HEK293 (cell line): ENCODE measurements around the gene CACNA1B.

Experiments
- CTCF ChIA-PET: fragments of 350-600 bp; formaldehyde crosslinking; extraction: SDS; loops from one replicate; lab custom pipeline; 2021; ENCODE audit warnings: antibody characterized with exemption; lab: Yijun Ruan, JAX
- POLR2A ChIA-PET: fragments of 300-600 bp; formaldehyde crosslinking; extraction: SDS; loops from one replicate; lab custom pipeline; 2020; ENCODE audit warnings: antibody characterized with exemption, inconsistent platforms; lab: Yijun Ruan, JAX
- H3K27ac ChIP-seq: fragments of 200-500 bp; sonication (Bioruptor generic); 2 replicates; pipeline ENCODE4 v1.5.1; 2014; ENCODE audit warnings: low read depth, low read length, control low read depth, inconsistent platforms; ENCODE audit errors: extremely low read depth
- H3K36me3 ChIP-seq, 2 experiments: fragments of 200-500 bp in 1 of 2; sonication (Bioruptor generic) in 1 of 2; 1 replicate in 1 of 2; 2 replicates in 1 of 2; pipeline ENCODE4 v1.5.1; 2014 to 2017; ENCODE audit warnings: inconsistent platforms in 2 of 2, low read length in 2 of 2; ENCODE audit not compliant: control insufficient read depth in 2 of 2, insufficient read depth in 1 of 2
- H3K4me1 ChIP-seq: fragments of 200-500 bp; sonication (Bioruptor generic); 2 replicates; pipeline ENCODE4 v1.5.1; 2014; ENCODE audit warnings: mild to moderate bottlenecking, low read length, inconsistent platforms; ENCODE audit not compliant: control insufficient read depth, insufficient read depth
- H3K4me3 ChIP-seq: 2 replicates; pipeline ENCODE4 v1.5.1; 2011; ENCODE audit warnings: low read depth, mild to moderate bottlenecking, control low read depth, low read length, moderate library complexity
- H3K9me3 ChIP-seq: fragments of 200-500 bp; sonication (Bioruptor generic); 2 replicates; pipeline ENCODE4 v1.5.1; 2014; ENCODE audit warnings: low read depth, low read length, inconsistent platforms; ENCODE audit not compliant: control insufficient read depth, insufficient read depth
- AEBP2 ChIP-seq: fragments of 450-650 bp; formaldehyde crosslinking; IDR thresholded peaks from 2 replicates; pipeline ENCODE4 v1.5.1; 2016; ENCODE audit warnings: missing biosample characterization, missing genetic modification characterization, borderline replicate concordance
- GLIS1 ChIP-seq: fragments of 450-650 bp; formaldehyde crosslinking; IDR thresholded peaks from 2 replicates; pipeline ENCODE4 v1.5.1; 2016; ENCODE audit warnings: missing biosample characterization, missing genetic modification characterization
- KLF8 ChIP-seq: fragments of 450-650 bp; formaldehyde crosslinking; IDR thresholded peaks from 2 replicates; pipeline ENCODE4 v1.5.1; 2016; ENCODE audit warnings: missing biosample characterization, missing genetic modification characterization
- MYNN ChIP-seq: fragments of 450-650 bp; formaldehyde crosslinking; IDR thresholded peaks from 2 replicates; pipeline ENCODE4 v1.5.1; 2016; ENCODE audit warnings: missing biosample characterization, missing genetic modification characterization, borderline replicate concordance
- TCF7L2 ChIP-seq: IDR thresholded peaks from 2 replicates; pipeline ENCODE4 v1.6.1; 2011; ENCODE audit warnings: low read depth, mild to moderate bottlenecking, inconsistent platforms, low read length, moderate library complexity, borderline replicate concordance
- ZBTB1 ChIP-seq: fragments of 450-650 bp; formaldehyde crosslinking; IDR thresholded peaks from 2 replicates; pipeline ENCODE4 v1.5.1; 2016; ENCODE audit warnings: missing biosample characterization, missing genetic modification characterization
- ZNF112 ChIP-seq: fragments of 450-650 bp; formaldehyde crosslinking; IDR thresholded peaks from 2 replicates; pipeline ENCODE4 v1.5.0; 2017; ENCODE audit warnings: missing biosample characterization, missing genetic modification characterization
- ZNF140 ChIP-seq: fragments of 450-650 bp; formaldehyde crosslinking; IDR thresholded peaks from 2 replicates; pipeline ENCODE4 v1.5.1; 2016; ENCODE audit warnings: missing biosample characterization, missing genetic modification characterization
- ZNF19 ChIP-seq: fragments of 450-650 bp; formaldehyde crosslinking; IDR thresholded peaks from 2 replicates; pipeline ENCODE4; 2016; ENCODE audit warnings: missing biosample characterization, missing genetic modification characterization, low read depth
- ZNF202 ChIP-seq: fragments of 450-650 bp; formaldehyde crosslinking; IDR thresholded peaks from 2 replicates; pipeline ENCODE4 v1.5.1; 2016; ENCODE audit warnings: missing biosample characterization, missing genetic modification characterization, borderline replicate concordance
- ZNF211 ChIP-seq: fragments of 450-650 bp; formaldehyde crosslinking; IDR thresholded peaks from 2 replicates; pipeline ENCODE4 v1.5.1; 2016; ENCODE audit warnings: low read depth, missing biosample characterization, missing genetic modification characterization
- ZNF266 ChIP-seq: fragments of 450-650 bp; formaldehyde crosslinking; IDR thresholded peaks from 2 replicates; pipeline ENCODE4 v1.5.1; 2016; ENCODE audit warnings: missing biosample characterization, missing genetic modification characterization, low read depth
- ZNF274 ChIP-seq, 2 experiments: fragments of 200-500 bp in 1 of 2; fragments of 450-650 bp in 1 of 2; sonication (Bioruptor generic) in 1 of 2; formaldehyde crosslinking in 1 of 2; IDR thresholded peaks; 2 replicates each; pipeline versions ENCODE4 v1.5.1 to v1.6.1; 2014 to 2016; ENCODE audit warnings: borderline replicate concordance in 1 of 2, inconsistent platforms in 1 of 2, low read length in 1 of 2, missing biosample characterization in 1 of 2, missing genetic modification characterization in 1 of 2
- ZNF394 ChIP-seq: fragments of 450-650 bp; formaldehyde crosslinking; IDR thresholded peaks from 2 replicates; pipeline ENCODE4 v1.5.1; 2016; ENCODE audit warnings: missing biosample characterization, missing genetic modification characterization, mild to moderate bottlenecking, moderate library complexity, borderline replicate concordance
- ZNF404 ChIP-seq: fragments of 450-650 bp; formaldehyde crosslinking; IDR thresholded peaks from 2 replicates; pipeline ENCODE4 v1.5.1; 2017; ENCODE audit warnings: missing biosample characterization, missing genetic modification characterization
- ZNF433 ChIP-seq: fragments of 450-650 bp; formaldehyde crosslinking; IDR thresholded peaks from 2 replicates; pipeline ENCODE4 v1.5.1; 2016; ENCODE audit warnings: missing biosample characterization, missing genetic modification characterization, low read depth
- ZNF529 ChIP-seq: fragments of 450-650 bp; formaldehyde crosslinking; IDR thresholded peaks from 2 replicates; pipeline ENCODE4 v1.5.1; 2017; ENCODE audit warnings: missing genetic modification characterization, missing biosample characterization; ENCODE audit not compliant: insufficient replicate concordance
- ZNF530 ChIP-seq: fragments of 450-650 bp; formaldehyde crosslinking; IDR thresholded peaks from 2 replicates; pipeline ENCODE4 v1.5.1; 2016; ENCODE audit warnings: low read depth, missing biosample characterization, missing genetic modification characterization
- ZNF544 ChIP-seq: fragments of 450-650 bp; formaldehyde crosslinking; IDR thresholded peaks from 2 replicates; pipeline ENCODE4 v1.5.0; 2017; ENCODE audit warnings: missing biosample characterization, missing genetic modification characterization
- ZNF558 ChIP-seq: fragments of 450-650 bp; formaldehyde crosslinking; IDR thresholded peaks from 2 replicates; pipeline ENCODE4 v1.5.1; 2016; ENCODE audit warnings: missing biosample characterization, missing genetic modification characterization
- ZNF580 ChIP-seq: fragments of 450-650 bp; formaldehyde crosslinking; IDR thresholded peaks from 2 replicates; pipeline ENCODE4 v1.5.1; 2016; ENCODE audit warnings: missing biosample characterization, missing genetic modification characterization
- ZNF623 ChIP-seq: fragments of 450-650 bp; formaldehyde crosslinking; IDR thresholded peaks from 2 replicates; pipeline ENCODE4 v1.5.1; 2016; ENCODE audit warnings: missing biosample characterization, missing genetic modification characterization
- ZNF654 ChIP-seq: fragments of 450-650 bp; formaldehyde crosslinking; IDR thresholded peaks from 2 replicates; pipeline ENCODE4 v1.5.1; 2016; ENCODE audit warnings: low read depth, missing biosample characterization, missing genetic modification characterization
- ZNF768 ChIP-seq: fragments of 450-650 bp; formaldehyde crosslinking; IDR thresholded peaks from 2 replicates; pipeline ENCODE4 v1.5.1; 2018; ENCODE audit warnings: missing biosample characterization, mild to moderate bottlenecking, missing genetic modification characterization
- ZNF776 ChIP-seq: fragments of 450-650 bp; formaldehyde crosslinking; IDR thresholded peaks from 2 replicates; pipeline ENCODE4 v1.5.0; 2017; ENCODE audit warnings: missing biosample characterization, missing genetic modification characterization, borderline replicate concordance
- ZNF791 ChIP-seq: fragments of 450-650 bp; formaldehyde crosslinking; IDR thresholded peaks from 2 replicates; pipeline ENCODE4 v1.5.1; 2016; ENCODE audit warnings: missing biosample characterization, missing genetic modification characterization
- ZNF837 ChIP-seq: fragments of 450-650 bp; formaldehyde crosslinking; IDR thresholded peaks from 2 replicates; pipeline ENCODE4 v1.5.1; 2016; ENCODE audit warnings: missing biosample characterization, missing genetic modification characterization

The CACNA1B gene

GRCh38 chr9:138107039-138107438 is 229.5 kb downstream of the CACNA1B start (continued):
- TF ChIP-seq ZNF580 (tag by site-specific recombination) (peak; percentile 74), ZNF266 (tag by site-specific recombination) (peak; percentile 85), ZNF19 (tag by site-specific recombination) (0 out of 2 replicates have a peak, but pooled peaks have one; percentile 37), ZNF140 (peak; percentile 89; the same call in 1 of the 2 replicates), ZNF791 (tag by site-specific recombination) (0 out of 2 replicates have a peak, but pooled peaks have one; percentile 30), ZNF433 (tag by site-specific recombination) (peak; percentile 84), GLIS1 (tag by site-specific recombination) (0 out of 2 replicates have a peak, but pooled peaks have one; percentile 8), ZNF558 (peak; percentile 75), ZNF530 (peak; percentile 59; the same call in 1 of the 2 replicates), ZBTB1 (0 out of 2 replicates have a peak, but pooled peaks have one; percentile 23), AEBP2 (0 out of 2 replicates have a peak, but pooled peaks have one; percentile 59), ZNF654 (peak; percentile 40), ZNF623 (tag by site-specific recombination) (peak; percentile 79), ZNF394 (tag by site-specific recombination) (peak; percentile 98), ZNF202 (tag by site-specific recombination) (peak; percentile 90; the same call in 1 of the 2 replicates), ZNF529 (tag by site-specific recombination) (peak; percentile 19), ZNF404 (tag by site-specific recombination) (0 out of 2 replicates have a peak, but pooled peaks have one; percentile 50)

GRCh38 chr9:138111607-138112006 is 234.0 kb downstream of the CACNA1B start:
- CTCF ChIA-PET = no interaction called here
- TF ChIP-seq KLF8 (no peak), ZNF529 (tag by site-specific recombination) (no peak), ZNF140 (no peak), ZNF112 (tag by site-specific recombination) (no peak), ZNF274 (IDR thresholded peaks at IDR 0.05; ENCODE audit: low read length) (no peak), ZNF274 (tag by site-specific recombination; IDR thresholded peaks at IDR 0.05; ENCODE audit: borderline replicate concordance) (no peak), ZNF768 (tag by site-specific recombination) (no peak), ZNF544 (tag by site-specific recombination) (no peak), ZNF211 (tag by site-specific recombination) (no peak), TCF7L2 (no peak), MYNN (no peak), ZNF776 (tag by site-specific recombination) (no peak), ZNF837 (tag by site-specific recombination) (no peak)
- Histone ChIP-seq H3K36me3 (no peaks in the 10 kb centered on the region), H3K27ac (no peak overlapping the region), H3K9me3 (no peaks in the 10 kb centered on the region), H3K4me3 (no peak overlapping the region), H3K4me1 (no peaks in the 10 kb centered on the region)
- POLR2A ChIA-PET = no interaction called here
